ENCODE results near the gene PRKG1. TPM values are rescaled to one million over a fixed set of nuclear protein-coding genes. Genes with fewer than 3 reads are reported as not detected.

The PRKG1 gene
- total and polyA plus RNA-seq, 2 of the 8 experiments (the other 6 are each of a cell fraction or from before 2014, with no cell fraction given) = 4.2 to 15.2 TPM

DNA sequence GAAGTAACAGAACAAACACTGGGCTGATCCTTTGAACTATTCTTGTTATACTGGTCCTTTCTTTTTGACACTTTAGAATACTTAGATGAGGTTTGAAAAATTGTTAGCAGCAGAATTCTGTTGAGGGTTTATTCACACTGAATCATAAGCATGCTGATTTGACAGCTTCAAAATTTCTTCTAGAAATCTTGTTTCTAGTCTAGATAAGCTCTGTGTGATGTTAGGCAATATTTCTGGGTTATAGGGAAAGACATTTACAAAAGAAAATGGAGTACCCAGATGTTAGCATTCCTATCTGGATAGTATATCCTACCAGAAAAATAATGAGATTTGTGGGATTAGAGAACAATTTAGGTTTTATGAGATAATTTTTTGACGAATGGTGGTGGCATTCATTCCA lies 613.0 kb downstream of the PRKG1 start (continued):
- TF ChIP-seq, protein P1, sequence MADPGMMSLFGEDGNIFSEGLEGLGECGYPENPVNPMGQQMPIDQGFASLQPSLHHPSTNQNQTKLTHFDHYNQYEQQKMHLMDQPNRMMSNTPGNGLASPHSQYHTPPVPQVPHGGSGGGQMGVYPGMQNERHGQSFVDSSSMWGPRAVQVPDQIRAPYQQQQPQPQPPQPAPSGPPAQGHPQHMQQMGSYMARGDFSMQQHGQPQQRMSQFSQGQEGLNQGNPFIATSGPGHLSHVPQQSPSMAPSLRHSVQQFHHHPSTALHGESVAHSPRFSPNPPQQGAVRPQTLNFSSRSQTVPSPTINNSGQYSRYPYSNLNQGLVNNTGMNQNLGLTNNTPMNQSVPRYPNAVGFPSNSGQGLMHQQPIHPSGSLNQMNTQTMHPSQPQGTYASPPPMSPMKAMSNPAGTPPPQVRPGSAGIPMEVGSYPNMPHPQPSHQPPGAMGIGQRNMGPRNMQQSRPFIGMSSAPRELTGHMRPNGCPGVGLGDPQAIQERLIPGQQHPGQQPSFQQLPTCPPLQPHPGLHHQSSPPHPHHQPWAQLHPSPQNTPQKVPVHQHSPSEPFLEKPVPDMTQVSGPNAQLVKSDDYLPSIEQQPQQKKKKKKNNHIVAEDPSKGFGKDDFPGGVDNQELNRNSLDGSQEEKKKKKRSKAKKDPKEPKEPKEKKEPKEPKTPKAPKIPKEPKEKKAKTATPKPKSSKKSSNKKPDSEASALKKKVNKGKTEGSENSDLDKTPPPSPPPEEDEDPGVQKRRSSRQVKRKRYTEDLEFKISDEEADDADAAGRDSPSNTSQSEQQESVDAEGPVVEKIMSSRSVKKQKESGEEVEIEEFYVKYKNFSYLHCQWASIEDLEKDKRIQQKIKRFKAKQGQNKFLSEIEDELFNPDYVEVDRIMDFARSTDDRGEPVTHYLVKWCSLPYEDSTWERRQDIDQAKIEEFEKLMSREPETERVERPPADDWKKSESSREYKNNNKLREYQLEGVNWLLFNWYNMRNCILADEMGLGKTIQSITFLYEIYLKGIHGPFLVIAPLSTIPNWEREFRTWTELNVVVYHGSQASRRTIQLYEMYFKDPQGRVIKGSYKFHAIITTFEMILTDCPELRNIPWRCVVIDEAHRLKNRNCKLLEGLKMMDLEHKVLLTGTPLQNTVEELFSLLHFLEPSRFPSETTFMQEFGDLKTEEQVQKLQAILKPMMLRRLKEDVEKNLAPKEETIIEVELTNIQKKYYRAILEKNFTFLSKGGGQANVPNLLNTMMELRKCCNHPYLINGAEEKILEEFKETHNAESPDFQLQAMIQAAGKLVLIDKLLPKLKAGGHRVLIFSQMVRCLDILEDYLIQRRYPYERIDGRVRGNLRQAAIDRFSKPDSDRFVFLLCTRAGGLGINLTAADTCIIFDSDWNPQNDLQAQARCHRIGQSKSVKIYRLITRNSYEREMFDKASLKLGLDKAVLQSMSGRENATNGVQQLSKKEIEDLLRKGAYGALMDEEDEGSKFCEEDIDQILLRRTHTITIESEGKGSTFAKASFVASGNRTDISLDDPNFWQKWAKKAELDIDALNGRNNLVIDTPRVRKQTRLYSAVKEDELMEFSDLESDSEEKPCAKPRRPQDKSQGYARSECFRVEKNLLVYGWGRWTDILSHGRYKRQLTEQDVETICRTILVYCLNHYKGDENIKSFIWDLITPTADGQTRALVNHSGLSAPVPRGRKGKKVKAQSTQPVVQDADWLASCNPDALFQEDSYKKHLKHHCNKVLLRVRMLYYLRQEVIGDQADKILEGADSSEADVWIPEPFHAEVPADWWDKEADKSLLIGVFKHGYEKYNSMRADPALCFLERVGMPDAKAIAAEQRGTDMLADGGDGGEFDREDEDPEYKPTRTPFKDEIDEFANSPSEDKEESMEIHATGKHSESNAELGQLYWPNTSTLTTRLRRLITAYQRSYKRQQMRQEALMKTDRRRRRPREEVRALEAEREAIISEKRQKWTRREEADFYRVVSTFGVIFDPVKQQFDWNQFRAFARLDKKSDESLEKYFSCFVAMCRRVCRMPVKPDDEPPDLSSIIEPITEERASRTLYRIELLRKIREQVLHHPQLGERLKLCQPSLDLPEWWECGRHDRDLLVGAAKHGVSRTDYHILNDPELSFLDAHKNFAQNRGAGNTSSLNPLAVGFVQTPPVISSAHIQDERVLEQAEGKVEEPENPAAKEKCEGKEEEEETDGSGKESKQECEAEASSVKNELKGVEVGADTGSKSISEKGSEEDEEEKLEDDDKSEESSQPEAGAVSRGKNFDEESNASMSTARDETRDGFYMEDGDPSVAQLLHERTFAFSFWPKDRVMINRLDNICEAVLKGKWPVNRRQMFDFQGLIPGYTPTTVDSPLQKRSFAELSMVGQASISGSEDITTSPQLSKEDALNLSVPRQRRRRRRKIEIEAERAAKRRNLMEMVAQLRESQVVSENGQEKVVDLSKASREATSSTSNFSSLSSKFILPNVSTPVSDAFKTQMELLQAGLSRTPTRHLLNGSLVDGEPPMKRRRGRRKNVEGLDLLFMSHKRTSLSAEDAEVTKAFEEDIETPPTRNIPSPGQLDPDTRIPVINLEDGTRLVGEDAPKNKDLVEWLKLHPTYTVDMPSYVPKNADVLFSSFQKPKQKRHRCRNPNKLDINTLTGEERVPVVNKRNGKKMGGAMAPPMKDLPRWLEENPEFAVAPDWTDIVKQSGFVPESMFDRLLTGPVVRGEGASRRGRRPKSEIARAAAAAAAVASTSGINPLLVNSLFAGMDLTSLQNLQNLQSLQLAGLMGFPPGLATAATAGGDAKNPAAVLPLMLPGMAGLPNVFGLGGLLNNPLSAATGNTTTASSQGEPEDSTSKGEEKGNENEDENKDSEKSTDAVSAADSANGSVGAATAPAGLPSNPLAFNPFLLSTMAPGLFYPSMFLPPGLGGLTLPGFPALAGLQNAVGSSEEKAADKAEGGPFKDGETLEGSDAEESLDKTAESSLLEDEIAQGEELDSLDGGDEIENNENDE (IDR thresholded peaks at IDR 0.05; ENCODE audit: insufficient replicate concordance, low read length) = no peak
- no peak for TF ChIP-seq YY1 (IDR thresholded peaks at IDR 0.05; ENCODE audit: low read depth, low read length)
- no peak for TF ChIP-seq RNF2 (IDR thresholded peaks at IDR 0.05; ENCODE audit: borderline replicate concordance, low read depth, low read length, missing control alignments, poor library complexity, severe bottlenecking)

Measured in H1 (cell line).